WTC11 (cell line): ENCODE data around the gene HPSE2. TPM values are rescaled to one million over a fixed set of nuclear protein-coding genes. Genes with fewer than 3 reads are reported as not detected.
A peak's percentile ranks its signal among the peaks of the same experiment; 100 is the strongest.

Experiments used
- ATAC-seq: fragments of 200-7000 bp; cut with Tn5 transposase; 2 replicates; pipeline ENCODE4 v1.10.0; 2021; ENCODE audit warnings: mild to moderate bottlenecking, moderate library complexity
- CTCF ChIA-PET: fragments of 300-600 bp; sonication (Branson Sonifier 250); formaldehyde crosslinking; loops from one replicate; lab custom pipeline; 2021; ENCODE audit warnings: antibody characterized with exemption; lab: Charles Lee
- POLR2A ChIA-PET: fragments of 350-600 bp; sonication (Branson Sonifier 250); formaldehyde crosslinking; loops from one replicate; lab custom pipeline; 2021; ENCODE audit warnings: antibody characterized with exemption; lab: Charles Lee
- DNase-seq: peaks from one replicate; pipeline ENCODE4 v3.0.0; 2021; ENCODE audit warnings: low spot score
- H3K27ac Mint-ChIP-seq: 2 replicates; pipeline ENCODE4 v1.8.0; 2021; ENCODE audit warnings: mixed read lengths
- H3K27me3 Mint-ChIP-seq: 2 replicates; pipeline ENCODE4 v1.8.0; 2021; ENCODE audit warnings: low read depth, mild to moderate bottlenecking, moderate library complexity, mixed read lengths
- H3K36me3 Mint-ChIP-seq: 2 replicates; pipeline ENCODE4 v1.8.0; 2021; ENCODE audit warnings: mixed read lengths
- H3K4me1 Mint-ChIP-seq: 2 replicates; pipeline ENCODE4 v1.8.0; 2022; ENCODE audit warnings: mixed read lengths
- H3K4me3 Mint-ChIP-seq: 2 replicates; pipeline ENCODE4 v1.8.0; 2021; ENCODE audit warnings: mild to moderate bottlenecking, moderate library complexity, mixed read lengths
- H3K9me3 Mint-ChIP-seq: 2 replicates; pipeline ENCODE4 v1.8.0; 2021; ENCODE audit warnings: mixed read lengths
- AFF4 ChIP-seq: sonication (generic); formaldehyde crosslinking; IDR thresholded peaks from 2 replicates; pipeline ENCODE4 v1.8.1; 2023; ENCODE audit warnings: mild to moderate bottlenecking, missing genetic modification reagents, borderline replicate concordance
- AR ChIP-seq: fragments of 250-450 bp; sonication (Bioruptor Pico); IDR thresholded peaks from 2 replicates; pipeline ENCODE4 v1.9.0; 2021; ENCODE audit warnings: mild to moderate bottlenecking
- ATF1 ChIP-seq: sonication (generic); formaldehyde crosslinking; IDR thresholded peaks from 2 replicates; pipeline ENCODE4 v1.8.1; 2023; ENCODE audit warnings: mild to moderate bottlenecking, moderate library complexity, missing genetic modification reagents
- ATF3 ChIP-seq: sonication (generic); formaldehyde crosslinking; conservative IDR thresholded peaks from 2 replicates; pipeline ENCODE4 v1.8.1; 2022; ENCODE audit warnings: mild to moderate bottlenecking, missing genetic modification reagents
- E2F5 ChIP-seq: sonication (generic); formaldehyde crosslinking; IDR thresholded peaks from 2 replicates; pipeline ENCODE4 v1.8.1; 2022; ENCODE audit warnings: mild to moderate bottlenecking, moderate library complexity, missing genetic modification reagents
- ERG ChIP-seq: fragments of 250-450 bp; sonication (Bioruptor Pico); IDR thresholded peaks from 2 replicates; pipeline ENCODE4 v1.8.0; 2021; ENCODE audit warnings: mild to moderate bottlenecking
- ETV6 ChIP-seq: sonication (generic); formaldehyde crosslinking; IDR thresholded peaks from 2 replicates; pipeline ENCODE4 v1.8.1; 2022; ENCODE audit warnings: mild to moderate bottlenecking, missing genetic modification reagents
- FOXK1 ChIP-seq: sonication (generic); formaldehyde crosslinking; IDR thresholded peaks from 2 replicates; pipeline ENCODE4 v1.8.0; 2022; ENCODE audit warnings: mild to moderate bottlenecking, moderate library complexity, missing genetic modification reagents
- FOXP1 ChIP-seq: sonication (generic); formaldehyde crosslinking; IDR thresholded peaks from 2 replicates; pipeline ENCODE4 v1.8.0; 2022; ENCODE audit warnings: missing genetic modification reagents, mild to moderate bottlenecking, moderate library complexity, borderline replicate concordance
- GABPB1 ChIP-seq: sonication (generic); formaldehyde crosslinking; IDR thresholded peaks from 2 replicates; pipeline ENCODE4 v1.8.1; 2023; ENCODE audit warnings: mild to moderate bottlenecking, missing genetic modification reagents
- IRF2 ChIP-seq: sonication (generic); formaldehyde crosslinking; IDR thresholded peaks from 2 replicates; pipeline ENCODE4 v1.8.0; 2022; ENCODE audit warnings: low read depth, missing genetic modification reagents, borderline replicate concordance
- MXD4 ChIP-seq: fragments of 250-450 bp; sonication (Bioruptor Pico); IDR thresholded peaks from 2 replicates; pipeline ENCODE4 v1.8.0; 2021; ENCODE audit warnings: mild to moderate bottlenecking, moderate library complexity, borderline replicate concordance
- NR1H2 ChIP-seq: sonication (generic); formaldehyde crosslinking; IDR thresholded peaks from 2 replicates; pipeline ENCODE4 v1.9.0; 2021; ENCODE audit warnings: mild to moderate bottlenecking, moderate library complexity, missing genetic modification reagents
- SMAD4 ChIP-seq: sonication (generic); formaldehyde crosslinking; IDR thresholded peaks from 2 replicates; pipeline ENCODE4 v1.8.0; 2022; ENCODE audit warnings: mild to moderate bottlenecking, missing genetic modification reagents
- SOX15 ChIP-seq: fragments of 250-450 bp; sonication (Bioruptor Pico); IDR thresholded peaks from 2 replicates; pipeline ENCODE4 v1.9.0; 2021; ENCODE audit warnings: mild to moderate bottlenecking
- USF1 ChIP-seq: sonication (generic); formaldehyde crosslinking; IDR thresholded peaks from 2 replicates; pipeline ENCODE4 v1.8.0; 2022; ENCODE audit warnings: mild to moderate bottlenecking, missing genetic modification reagents
- USF2 ChIP-seq: sonication (generic); formaldehyde crosslinking; IDR thresholded peaks from 2 replicates; pipeline ENCODE4 v1.8.1; 2023; ENCODE audit warnings: mild to moderate bottlenecking, missing genetic modification reagents, moderate library complexity
- ZNF281 ChIP-seq: sonication (generic); formaldehyde crosslinking; IDR thresholded peaks from 2 replicates; pipeline ENCODE4 v1.8.0; 2023; ENCODE audit warnings: mild to moderate bottlenecking, missing genetic modification reagents
- ZNF396 ChIP-seq: fragments of 250-450 bp; sonication (Bioruptor Pico); IDR thresholded peaks from 2 replicates; pipeline ENCODE4 v1.8.0; 2021; ENCODE audit warnings: mild to moderate bottlenecking, moderate library complexity, borderline replicate concordance
- ZNF423 ChIP-seq: fragments of 250-450 bp; sonication (Bioruptor Pico); IDR thresholded peaks from 2 replicates; pipeline ENCODE4 v2.1.2; 2022; ENCODE audit warnings: mild to moderate bottlenecking, moderate library complexity
- ZNF512 ChIP-seq: sonication (generic); formaldehyde crosslinking; IDR thresholded peaks from 2 replicates; pipeline ENCODE4 v1.8.1; 2022; ENCODE audit warnings: missing genetic modification reagents, borderline replicate concordance
- ZNF671 ChIP-seq: fragments of 250-450 bp; sonication (Bioruptor Pico); IDR thresholded peaks from 2 replicates; pipeline ENCODE4 v1.8.0; 2021; ENCODE audit warnings: mild to moderate bottlenecking
- total RNA-seq: library from RNA; stranded (reverse); gene quantifications from 3 replicates; pipeline ENCODE4 v1.2.3, GENCODE V29; 2021

HPSE2 gene
- total RNA-seq, 1 experiment from 2014 or later = 0.66 TPM

- TF ChIP-seq ZNF512 (CRISPR knock-in tag) (no peak), MXD4 (no peak), ATF1 (CRISPR knock-in tag) (no peak), ATF3 (no peak), ZNF423 (CRISPR knock-in tag) (no peak), FOXK1 (CRISPR knock-in tag) (no peak), ZNF396 (CRISPR knock-in tag) (no peak), AR (CRISPR knock-in tag) (no peak)
Measured at GRCh38 chr10:98846787-98847186, 388.9 kb downstream of the HPSE2 start (continued).

GRCh38 chr10:98833542-98833941 lies 402.1 kb downstream of the HPSE2 start:
- H3K27me3 Mint-ChIP-seq = no peaks in the 10 kb centered on the region
- DNase-seq = no peak
- TF ChIP-seq NR1H2 = no peak
- TF ChIP-seq GABPB1 (CRISPR knock-in tag) = no peak
- TF ChIP-seq USF1 (CRISPR knock-in tag) = peak; percentile 80
- no peak for TF ChIP-seq ERG (CRISPR knock-in tag)
- TF ChIP-seq FOXP1 (CRISPR knock-in tag) = no peak
- no peak for TF ChIP-seq ETV6 (CRISPR knock-in tag)
- TF ChIP-seq AFF4 (CRISPR knock-in tag) = no peak
- TF ChIP-seq SMAD4 (CRISPR knock-in tag) = no peak
- no peak for TF ChIP-seq SOX15 (CRISPR knock-in tag)
- TF ChIP-seq ZNF671 (CRISPR knock-in tag) = no peak
- TF ChIP-seq USF2 (CRISPR knock-in tag) = peak; percentile 85
- no peak for TF ChIP-seq ZNF281 (CRISPR knock-in tag)
- no peak for TF ChIP-seq IRF2 (CRISPR knock-in tag)
- TF ChIP-seq E2F5 = no peak

More at GRCh38 chr10:98833542-98833941, 402.1 kb downstream of the HPSE2 start:
- ATAC-seq = no peak
- peaks cover 23% of the 10 kb centered on the region for H3K4me1 Mint-ChIP-seq
- H3K9me3 Mint-ChIP-seq = peaks cover 12% of the 10 kb centered on the region
- ChIA-PET POLR2A (no interaction called here), CTCF (interaction anchor here (2.8 kb wide), 1 partner anchor 19 kb away, joined by 9 read pairs; no protein-coding TSS in a partner anchor)
- H3K27ac Mint-ChIP-seq = no peak overlapping the region
- H3K36me3 Mint-ChIP-seq = no peaks in the 10 kb centered on the region
- no peak overlapping the region for H3K4me3 Mint-ChIP-seq
